ENCODE measurements around the gene ACAT2.
"Not testable (repeated sequence)": the region's sequence is repeated elsewhere in the genome, so short reads cannot be mapped to it uniquely, and the experiment has no call there.

The ACAT2 gene

DNA sequence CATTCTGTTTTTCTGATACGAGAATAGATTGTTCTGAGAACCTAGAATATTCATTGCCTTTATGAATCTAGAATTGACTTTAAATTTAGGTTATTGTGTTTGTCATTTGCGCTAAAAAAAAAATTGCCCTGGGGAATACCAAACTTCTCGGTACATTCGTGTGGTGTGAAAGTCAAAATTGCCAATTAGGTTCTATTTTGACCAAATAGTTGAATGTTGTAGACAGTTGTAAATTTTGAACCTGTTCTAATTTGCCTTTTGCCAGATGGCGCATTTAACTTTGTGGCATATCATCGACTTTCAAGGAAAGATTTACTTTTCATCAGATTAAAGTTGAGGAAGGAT is 31.5 kb upstream of the ACAT2 start:
- no peak for DNase-seq (ENCODE audit: low read depth)

DNA sequence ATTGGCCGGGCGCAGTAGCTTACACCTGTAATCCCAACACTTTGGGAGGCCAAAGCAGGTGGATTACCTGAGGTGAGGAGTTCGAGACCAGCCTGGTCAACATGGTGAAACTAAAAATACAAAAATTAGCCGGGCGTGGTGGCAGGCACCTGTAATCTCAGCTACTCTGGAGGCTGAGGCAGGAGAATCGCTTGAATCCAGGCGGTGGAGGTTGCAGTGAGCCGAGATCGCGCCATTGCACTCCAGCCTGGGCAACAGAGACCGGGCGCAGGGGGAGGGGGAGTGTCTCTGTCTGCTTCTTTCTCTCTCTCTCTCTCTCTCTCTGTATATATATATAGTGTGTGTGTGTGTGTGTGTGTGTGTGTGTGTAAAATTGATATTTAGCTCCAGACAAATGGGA is 29.3 kb upstream of the ACAT2 start:
- DNase-seq (ENCODE audit: low read depth), result not testable (repeated sequence)

DNA sequence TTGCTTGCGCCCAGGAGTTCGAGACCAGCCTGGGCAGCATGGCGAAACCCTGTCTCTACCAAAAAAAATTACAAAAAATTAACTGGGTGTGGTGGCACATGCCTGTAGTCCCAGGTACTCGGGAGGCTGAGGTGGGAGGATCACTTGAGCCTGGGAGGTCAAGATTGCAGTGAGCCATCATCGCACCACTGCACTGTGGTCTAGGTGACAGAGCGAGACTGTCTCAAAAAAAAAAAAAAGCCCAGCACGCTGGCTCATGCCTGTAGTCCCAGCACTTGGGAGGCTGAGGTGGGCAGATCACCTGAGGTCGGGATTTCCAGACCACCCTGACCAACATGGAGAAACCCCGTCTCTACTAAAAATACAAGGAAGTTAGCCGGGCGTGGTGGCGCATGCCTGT is 28.4 kb upstream of the ACAT2 start:
- DNase-seq (ENCODE audit: low read depth), result not testable (repeated sequence)

DNA sequence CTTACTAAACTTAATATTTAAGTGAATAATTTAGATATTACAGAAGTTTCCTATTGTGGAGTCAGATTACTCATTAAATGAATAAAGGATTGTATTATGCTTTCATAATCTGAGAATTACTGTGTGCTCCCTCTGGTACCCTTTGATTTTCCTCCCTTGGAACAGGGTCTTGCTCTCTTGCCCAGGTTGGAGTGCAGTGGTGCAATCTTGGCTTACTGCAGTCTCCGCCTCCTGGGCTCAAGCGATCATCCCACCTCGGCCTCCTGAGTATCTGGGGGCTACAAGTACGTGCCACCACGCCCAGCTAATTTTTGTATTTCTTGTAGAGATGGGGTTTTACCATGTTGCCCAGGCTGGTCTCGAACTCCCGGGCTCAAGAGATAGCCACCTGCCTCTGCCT is 24.9 kb upstream of the ACAT2 start:
- DNase-seq (ENCODE audit: low read depth), result no peak

DNA sequence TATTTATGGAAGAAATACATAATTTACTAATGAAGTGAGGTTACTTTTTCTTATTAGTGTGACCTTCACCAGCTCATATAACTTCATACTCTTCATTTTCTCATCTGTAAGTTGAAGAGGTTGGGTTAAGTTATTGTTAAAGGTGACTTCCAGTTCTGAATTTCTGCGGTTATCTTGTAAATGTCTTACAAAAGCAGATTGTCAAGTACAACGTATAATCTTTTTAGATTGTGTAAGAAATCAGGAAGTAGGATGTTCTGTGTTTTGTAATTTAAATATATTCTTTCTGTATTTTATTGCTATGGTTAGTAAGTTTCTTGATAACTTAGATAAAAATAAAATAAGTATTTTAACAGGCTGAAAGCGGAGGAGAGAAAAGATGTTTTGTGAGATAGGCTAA is 22.5 kb upstream of the ACAT2 start:
- no peak for DNase-seq (ENCODE audit: low read depth)

DNA sequence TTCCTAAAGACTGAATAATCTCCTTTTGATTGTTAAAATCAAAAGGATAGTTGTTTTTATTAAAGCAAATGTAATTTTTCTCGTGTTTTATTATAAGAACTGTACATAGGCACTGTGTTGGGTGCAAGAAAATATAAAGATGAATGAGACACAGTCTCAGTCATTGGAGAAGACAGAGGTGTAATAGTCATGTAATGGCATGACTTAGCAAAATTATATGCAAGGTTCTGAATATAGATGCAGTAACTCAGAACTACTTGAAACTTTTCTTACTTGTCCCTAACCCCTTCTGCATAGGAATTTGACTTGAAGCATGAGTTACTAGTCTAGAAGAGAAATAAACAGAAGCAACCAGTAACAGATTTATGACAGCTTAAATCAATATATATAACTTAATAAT is 19.7 kb upstream of the ACAT2 start:
- DNase-seq (ENCODE audit: low read depth), result no peak

DNA sequence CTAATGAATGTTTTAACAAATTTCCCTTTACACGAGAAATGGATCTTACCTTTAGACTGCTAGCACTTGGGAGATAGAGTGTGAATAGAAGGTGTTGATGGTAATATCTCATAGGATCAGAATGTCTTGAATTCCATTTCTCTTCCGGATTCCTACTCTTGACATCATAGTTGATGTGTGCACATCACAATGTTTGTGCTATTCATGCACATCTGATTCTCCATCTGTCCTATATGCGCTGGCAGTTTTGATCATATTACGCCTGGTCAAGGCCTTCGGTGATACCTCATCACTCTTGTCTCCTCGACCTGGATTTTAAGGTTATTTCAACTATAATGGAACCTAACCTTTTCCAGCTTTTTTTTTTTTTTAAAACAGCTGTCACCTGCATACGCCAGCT is 16.8 kb upstream of the ACAT2 start:
- DNase-seq (ENCODE audit: low read depth), result no peak

DNA sequence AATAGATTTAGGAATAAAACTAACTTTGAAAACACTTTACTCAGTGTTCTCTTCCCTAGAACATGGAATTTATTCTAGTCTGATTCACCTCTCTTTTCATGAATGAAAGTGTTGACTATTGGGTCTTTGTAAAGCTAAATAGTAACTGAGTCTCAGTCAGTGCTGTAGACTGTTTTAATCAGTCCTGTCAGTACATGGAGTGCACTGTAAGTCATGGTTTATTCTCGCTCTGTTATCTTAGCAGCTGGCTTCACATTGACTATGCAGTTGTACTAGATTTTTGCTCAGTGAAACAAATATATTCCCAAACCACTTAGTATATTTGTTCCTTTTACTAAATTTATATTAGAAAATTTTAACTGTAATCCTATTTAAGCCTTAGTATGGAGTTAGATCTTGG is 15.1 kb upstream of the ACAT2 start:
- no peak for DNase-seq (ENCODE audit: low read depth)

DNA sequence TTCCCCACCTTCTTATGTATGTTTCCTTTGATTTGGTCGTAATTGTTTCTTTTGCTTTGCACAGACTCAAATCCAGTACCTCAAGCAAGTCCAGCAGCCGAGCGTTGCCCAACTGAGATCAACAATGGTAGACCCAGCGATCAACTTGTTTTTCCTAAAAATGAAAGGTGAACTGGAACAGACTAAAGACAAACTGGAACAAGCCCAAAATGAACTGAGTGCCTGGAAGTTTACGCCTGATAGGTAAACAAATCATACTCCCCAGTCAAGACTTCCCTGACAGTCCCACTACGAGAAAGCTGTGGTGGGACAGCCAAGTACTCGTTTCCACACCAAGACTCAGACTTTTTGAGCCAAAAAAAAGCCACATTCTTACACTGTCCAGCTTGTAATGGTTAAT is 13.7 kb upstream of the ACAT2 start:
- not testable (repeated sequence) for DNase-seq (ENCODE audit: low read depth)

DNA sequence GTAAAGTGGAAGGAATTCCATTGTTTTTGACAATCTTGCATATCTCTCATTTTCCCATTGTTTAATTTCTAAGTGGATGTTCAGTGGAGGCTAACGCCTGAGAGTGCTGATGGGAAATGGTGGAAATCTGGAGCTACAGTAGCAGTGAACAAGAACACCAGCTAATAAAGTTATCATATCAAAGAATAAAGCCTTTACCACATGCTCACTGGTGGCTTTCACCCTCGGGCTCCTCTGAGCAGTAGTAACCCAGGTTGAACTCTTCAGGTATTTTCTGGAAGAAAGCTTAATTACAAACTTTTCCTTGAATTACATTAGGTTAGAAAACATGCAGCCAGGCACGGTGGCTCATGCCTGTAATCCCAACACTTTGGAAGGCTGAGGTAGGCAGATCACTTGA is 10.4 kb upstream of the ACAT2 start:
- no peak for DNase-seq (ENCODE audit: low read depth)

DNA sequence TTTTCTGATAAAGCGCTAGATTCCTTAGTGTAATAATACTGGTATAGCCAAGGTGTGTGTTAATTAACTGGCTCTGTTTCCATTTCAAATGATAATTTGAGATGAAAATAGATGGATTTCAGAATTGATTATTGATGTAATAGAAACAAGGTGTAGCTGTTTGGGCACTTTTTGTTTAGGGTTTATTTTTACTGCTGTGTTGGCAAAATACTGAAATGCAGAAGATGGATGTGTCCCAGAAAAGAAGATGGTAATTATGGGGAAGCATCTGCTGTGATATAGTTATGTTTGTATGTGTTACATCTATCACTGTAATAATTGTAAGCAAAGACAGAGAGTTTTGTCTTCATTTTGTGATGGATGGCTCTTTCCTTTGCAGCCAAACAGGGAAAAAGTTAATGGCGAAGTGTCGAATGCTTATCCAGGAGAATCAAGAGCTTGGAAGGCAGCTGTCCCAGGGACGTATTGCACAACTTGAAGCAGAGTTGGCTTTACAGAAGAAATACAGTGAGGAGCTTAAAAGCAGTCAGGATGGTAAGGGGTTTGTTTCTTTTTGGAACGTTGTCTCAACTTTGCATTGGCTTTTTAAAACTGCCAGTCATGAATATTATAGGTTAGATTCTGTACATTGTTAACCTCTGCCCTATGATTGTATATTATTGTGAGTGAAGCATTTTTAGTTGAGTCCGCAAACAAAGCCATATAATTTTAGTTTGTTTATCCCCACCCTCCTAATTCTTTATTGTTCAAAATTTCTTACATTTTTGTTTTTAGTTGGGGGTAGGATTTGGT is 8.6 kb upstream of the ACAT2 start:
- no peak for DNase-seq (ENCODE audit: low read depth)

DNA sequence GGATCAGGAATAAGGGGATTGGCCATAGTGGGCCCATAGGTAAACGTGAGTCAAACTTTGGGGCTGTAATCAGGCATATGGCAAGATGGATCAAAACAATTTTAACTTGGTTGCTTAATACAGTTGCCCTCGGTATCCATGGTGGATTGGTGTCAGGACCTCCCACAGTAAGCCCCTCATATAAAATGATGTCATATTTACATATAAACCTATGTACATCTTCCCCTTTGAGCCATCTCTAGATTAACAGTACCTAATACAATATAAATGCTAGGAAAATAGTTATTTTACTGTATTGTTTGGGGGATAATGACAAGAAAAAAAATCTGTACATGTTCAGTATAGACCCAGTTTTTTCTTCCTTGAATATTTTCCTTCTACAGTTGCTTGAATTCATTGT is 7.4 kb upstream of the ACAT2 start:
- no peak for DNase-seq (ENCODE audit: low read depth)

DNA sequence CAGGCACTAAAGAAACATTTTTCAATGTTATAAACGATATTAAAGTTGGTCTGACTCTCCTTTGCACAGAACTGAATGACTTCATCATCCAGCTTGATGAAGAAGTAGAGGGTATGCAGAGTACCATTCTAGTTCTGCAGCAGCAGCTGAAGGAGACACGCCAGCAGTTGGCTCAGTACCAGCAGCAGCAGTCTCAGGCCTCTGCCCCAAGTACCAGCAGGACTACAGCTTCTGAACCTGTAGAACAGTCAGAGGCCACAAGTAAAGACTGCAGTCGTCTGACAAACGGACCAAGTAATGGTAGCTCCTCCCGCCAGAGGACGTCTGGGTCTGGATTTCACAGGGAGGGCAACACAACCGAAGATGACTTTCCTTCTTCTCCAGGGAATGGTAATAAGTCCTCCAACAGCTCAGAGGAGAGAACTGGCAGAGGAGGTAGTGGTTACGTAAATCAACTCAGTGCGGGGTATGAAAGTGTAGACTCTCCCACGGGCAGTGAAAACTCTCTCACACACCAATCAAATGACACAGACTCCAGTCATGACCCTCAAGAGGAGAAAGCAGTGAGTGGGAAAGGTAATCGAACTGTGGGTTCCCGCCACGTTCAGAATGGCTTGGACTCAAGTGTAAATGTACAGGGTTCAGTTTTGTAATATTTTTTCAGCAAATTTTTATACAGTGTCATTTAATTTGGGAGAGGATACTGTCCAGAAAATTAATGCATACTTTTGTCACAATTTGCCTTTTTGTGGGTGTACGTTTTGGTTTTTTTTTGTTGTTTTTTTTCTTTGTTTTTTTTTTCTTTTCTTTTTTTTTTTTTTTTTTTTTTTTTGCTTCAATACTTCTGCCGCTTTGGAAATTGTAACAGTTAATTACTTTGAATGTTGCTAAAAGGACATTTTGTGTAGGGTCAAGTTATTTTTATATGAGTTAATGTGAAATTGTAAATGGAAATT is 6.6 kb upstream of the ACAT2 start:
- peak; percentile 17 for DNase-seq (ENCODE audit: low read depth)

DNA sequence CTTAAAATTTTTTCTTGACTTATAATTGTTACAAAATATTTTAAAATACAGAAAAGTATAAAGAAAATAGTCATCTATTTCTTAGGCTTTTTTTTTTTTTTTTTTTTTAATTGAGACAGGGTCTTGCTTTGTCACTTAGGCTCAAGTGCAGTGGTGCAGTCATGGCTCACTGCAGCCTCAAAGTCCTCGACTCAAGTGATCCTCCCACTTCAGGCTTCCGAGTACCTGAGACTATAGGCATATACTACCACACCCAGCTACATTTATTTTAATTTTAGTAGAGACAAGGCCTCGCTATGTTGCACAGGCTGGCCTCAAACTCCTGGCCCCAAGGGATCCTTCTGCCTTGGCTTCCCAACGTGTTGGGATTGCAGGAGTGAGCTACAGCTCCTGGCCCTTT is 5.3 kb upstream of the ACAT2 start:
- no peak for DNase-seq (ENCODE audit: low read depth)

DNA sequence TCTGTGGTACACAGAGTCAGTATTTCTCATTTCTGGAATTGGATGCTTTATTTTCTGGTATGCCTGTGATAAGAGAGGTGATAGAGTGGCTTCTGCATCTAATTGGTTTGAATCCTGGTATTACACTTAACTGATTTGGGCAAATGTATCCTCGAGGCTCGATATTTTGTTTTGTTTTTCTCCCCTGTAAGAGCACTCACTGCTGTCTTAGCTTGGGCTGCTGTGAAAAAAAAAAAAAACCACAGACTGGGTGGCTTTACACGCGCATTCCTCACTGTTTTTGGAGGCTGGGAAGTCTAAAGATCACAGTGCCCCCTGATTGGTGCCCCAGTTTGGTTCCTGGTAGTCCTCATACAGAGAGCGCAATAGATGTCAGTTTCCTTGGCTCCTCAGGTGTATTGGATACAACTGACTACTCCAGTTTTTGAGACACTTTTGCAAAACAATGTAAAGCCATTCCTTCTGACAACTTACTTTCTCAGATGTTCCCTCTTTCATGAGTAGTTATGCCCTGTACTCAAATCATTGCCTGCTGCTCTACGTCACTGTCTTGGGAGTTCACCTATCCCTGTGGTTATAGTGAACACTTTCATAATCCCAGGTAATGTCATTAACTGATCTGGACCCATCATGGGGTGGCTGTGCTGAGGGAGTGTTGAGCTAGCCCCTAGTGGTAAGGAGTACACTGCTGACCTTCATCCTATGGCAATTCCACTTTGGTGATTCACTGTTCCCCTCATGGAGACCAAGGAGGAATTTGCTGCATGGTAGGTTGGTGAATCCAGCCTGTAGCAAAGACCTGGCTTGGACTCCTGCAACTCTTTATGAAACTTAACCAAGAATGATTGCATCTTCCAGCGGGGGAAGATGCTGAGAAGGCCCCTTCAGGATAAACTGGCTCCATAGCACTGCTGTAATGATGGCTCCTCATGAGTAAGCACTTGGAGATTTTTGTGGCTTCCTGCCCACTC is 3.5 kb upstream of the ACAT2 start:
- peak; percentile 15 for DNase-seq (ENCODE audit: low read depth)

DNA sequence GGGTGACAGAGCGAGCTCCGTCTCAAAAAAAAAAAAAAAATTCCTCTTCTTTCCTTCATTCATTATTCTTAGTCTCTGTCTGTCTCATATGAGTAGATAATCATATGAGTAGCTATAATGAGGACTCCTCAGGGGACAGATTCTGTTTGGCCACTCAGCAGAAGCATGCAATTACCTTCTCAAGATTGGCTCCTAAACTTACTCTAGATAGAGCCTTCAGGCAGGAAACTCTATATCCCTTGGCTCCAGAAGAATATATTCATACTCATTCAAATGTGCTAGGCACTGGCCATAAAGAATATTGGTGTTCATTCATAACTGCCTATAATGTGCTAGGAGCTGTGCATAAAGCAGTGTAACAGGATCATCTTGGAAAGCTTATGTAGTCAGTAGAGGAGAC is 2.2 kb upstream of the ACAT2 start:
- no peak for DNase-seq (ENCODE audit: low read depth)

DNA sequence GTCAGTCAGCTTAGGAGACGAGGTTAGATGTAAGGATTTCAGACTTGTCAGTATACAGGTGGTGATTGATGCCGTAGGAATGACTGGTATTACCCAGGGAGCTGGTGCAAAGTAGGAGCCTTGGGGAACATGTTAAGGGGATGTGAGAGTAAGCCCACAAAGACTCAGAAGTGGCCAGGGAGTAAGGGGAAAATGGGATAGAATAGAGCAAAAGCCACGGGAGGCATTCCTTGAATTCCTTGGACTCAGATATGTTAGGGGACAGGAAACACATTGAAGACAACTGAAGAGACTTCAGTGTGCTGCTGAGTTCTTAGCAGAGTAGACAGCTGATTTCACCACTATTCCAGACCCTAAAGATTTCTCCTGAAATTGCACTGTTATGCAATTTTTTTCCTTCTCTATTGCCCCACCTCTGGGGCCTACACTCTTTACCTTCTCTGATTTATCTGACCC is 1.2 kb upstream of the ACAT2 start:
- peak; percentile 36 for DNase-seq (ENCODE audit: low read depth)

DNA sequence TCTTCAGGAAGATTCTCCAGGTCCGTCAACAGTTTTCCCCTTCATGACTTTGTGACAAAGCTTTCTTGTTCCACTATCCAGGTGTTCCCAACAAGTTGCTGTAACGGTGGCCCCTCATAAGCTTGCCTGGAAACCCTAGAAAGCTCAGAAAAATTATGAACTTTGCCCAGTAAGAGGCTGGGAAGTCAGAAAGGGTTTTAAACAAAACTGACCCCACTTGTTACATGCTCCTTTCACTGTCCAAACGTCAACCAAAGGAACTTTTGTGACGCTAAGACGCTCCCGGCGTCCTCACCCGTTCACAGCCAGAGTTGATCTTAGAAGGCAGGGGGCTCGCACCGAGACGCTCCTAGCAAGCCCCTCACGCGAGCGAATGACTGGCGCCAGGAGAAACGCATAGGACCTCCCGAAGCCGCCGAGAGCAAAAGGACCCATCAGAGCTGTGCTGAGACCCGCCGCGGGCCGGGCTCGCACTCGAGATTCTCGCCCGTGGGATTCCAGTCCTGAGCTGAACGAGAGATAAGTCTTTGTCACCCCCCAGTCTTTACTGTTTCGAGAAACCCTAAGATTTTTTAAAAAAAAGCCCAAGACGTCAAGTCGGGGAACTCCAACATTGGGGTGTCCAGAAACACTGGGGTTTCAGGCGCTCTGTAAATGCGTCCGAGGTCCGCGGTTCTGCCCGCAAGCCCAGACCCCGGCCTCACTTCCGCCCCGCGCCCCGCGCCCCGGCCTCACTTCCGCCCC is 544 bp upstream of the ACAT2 start:
- peak; percentile 9 for DNase-seq (ENCODE audit: low read depth)

DNA sequence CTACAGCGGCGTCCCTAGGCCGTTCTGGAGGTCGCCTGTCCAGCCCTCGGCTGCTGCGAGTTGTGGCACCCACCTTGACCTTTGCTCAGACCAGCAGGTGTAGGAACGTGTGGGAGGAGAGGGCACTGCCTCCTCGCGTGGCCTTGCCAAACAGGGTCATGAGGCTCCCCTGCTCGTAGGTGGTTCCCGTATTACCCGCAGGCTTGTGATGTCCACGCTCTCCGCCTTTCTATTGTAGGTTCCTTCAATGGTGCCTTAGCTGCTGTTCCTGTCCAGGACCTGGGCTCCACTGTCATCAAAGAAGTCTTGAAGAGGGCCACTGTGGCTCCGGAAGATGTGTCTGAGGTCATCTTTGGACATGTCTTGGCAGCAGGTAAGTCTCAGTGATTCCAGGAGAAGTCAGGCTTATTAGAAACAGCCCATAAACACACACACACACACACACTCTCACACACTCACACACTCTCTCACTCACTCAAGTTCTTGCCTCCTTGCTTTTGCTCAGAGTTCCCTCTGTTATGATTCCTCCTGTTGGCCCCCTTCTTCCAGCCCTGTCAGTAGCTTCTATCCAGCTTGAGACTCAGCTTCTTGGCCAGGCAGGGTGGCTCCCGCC is 942 bp downstream of the ACAT2 start:
- DNase-seq (ENCODE audit: low read depth), result no peak

DNA sequence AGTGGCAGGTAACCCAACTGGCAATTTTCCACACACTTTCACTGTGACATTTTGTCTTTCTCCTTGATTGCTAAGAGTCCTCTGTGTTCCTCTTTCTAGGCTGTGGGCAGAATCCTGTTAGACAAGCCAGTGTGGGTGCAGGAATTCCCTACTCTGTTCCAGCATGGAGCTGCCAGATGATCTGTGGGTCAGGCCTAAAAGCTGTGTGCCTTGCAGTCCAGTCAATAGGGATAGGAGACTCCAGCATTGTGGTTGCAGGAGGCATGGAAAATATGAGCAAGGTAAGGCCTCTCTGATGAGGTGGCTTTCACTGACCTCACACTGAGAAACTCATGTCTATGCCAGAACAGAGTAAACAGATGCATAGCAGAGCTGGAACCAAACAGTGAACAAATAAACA is 5.1 kb downstream of the ACAT2 start:
- peak; percentile 4 for DNase-seq (ENCODE audit: low read depth)

DNA sequence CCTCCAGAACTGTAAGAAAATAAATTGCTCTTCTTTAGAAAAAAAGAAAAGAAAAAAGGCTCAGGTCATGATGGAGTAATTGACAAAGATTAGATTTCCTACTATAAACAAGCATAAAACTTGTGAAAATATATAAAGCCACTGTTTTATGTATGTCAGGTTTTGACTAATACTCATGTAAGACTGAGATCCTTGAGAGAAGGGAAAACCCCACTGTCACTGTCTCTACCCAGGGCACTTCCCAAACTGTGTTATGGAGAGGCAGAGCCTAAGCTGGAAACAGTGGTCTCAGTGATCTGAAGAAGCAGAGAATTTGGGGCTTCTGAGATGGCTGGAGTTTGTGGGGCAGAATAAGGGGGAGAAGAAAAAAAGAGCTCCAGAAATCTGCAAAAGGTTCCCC is 7.6 kb downstream of the ACAT2 start:
- no peak for DNase-seq (ENCODE audit: low read depth)
